Left forelimb (tissue), 1 donor: ENCODE data around the gene EGFR.

Source experiments
- DNase-seq: peaks from one replicate; pipeline ENCODE4 v3.0.0-alpha.2; 2018; ENCODE audit warnings: low spot score

EGFR gene

DNA sequence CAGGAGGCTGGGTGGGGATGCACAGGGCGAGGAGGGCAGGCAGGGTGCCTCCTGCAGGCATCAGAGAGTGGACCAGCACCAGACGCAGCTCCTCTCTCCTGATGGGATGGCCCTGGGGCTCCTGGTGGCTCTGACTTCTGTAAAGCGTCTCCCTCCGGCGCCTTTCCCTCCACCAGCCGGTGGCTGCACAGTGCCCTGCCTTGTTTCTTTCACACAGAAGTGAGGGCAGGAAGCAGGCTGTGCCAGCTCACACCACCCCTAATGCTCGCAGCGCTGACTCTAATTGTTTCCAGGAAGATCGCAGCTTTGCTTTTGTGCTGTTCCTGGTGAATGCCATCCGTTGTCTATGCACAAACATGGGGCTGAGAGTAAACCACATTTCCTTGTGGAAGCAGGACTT lies 194.0 kb downstream of the EGFR start:
- DNase-seq, result no peak

GRCh38 chr7:55214707-55215106 lies 195.9 kb downstream of the EGFR start:
- DNase-seq, result no peak

DNA sequence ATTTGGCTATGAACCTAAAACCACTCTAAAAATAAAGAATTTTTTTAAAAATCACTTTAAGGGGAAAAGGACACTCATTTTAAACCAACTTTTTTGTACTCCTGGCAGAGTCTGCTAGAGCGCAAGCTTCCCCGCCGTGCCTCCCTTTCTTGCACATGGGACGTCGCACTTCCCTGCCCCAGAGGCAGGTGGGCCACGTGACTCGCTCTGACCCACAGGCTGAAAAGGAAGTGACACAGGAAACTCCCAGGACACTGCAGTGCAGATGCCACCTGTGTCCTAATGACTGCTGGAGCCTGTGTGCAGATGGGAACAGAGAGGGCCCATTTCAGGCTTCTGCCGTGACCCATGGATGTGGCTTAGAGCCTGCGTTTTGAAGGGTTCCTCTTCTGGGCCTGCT lies 204.2 kb downstream of the EGFR start:
- no peak for DNase-seq

- no peak for DNase-seq
These were observed 205.3 kb downstream of the EGFR start for GRCh38 chr7:55224111-55224510.

- DNase-seq, result no peak
These were observed 206.0 kb downstream of the EGFR start for GRCh38 chr7:55224810-55225209.

GRCh38 chr7:55230014-55230413 lies 211.2 kb downstream of the EGFR start:
- no peak for DNase-seq

DNA sequence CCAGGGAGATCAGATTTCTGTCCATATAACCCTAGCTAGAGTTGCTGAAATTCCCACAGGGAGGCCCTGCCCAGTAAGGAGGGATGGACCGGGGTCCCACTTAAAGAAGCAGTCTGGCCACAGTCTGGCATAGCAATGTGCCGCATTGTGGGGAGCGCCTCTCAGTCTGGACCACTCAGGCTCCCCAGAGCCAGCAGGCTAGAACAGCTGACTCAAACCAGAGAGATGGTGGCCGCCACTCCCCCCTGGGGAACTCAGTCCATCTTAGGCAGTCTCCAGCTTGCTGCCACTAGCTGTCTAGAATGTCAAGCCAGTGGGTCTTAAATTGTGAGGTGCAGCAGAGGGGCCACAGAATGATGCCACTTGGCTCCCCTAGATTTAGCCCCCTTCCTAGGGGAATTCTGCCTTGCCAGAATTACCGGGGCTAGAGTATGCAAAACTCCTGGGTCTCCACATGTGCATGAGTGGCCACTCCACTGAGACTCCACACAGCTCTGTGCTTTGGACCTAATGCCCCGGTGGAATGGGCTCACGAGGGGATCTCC lies 213.0 kb downstream of the EGFR start:
- DNase-seq, result no peak

GRCh38 chr7:55233001-55233400 lies 214.2 kb downstream of the EGFR start:
- DNase-seq, result no peak

GRCh38 chr7:55234408-55234807 lies 215.6 kb downstream of the EGFR start:
- no peak for DNase-seq

DNA sequence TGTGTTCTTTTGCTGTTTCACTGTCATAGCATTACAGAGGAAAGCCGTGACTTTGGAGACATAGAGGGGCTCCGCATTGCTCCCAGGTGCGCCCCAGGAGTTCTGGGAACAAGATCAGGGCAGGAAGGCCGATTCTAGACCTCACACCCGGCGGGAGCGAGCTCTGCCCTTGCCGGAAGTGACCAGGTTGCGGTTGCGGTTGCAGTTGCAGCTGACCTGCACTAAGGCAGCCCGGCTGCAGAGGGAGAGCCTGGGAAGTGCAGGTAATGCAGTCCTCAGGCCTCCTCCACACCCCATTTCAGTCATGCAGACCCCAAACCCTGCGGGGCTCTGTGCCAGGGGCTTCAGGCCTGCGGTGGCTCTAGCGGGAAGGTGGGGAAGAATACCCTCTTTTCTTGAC lies 216.3 kb downstream of the EGFR start:
- no peak for DNase-seq

DNA sequence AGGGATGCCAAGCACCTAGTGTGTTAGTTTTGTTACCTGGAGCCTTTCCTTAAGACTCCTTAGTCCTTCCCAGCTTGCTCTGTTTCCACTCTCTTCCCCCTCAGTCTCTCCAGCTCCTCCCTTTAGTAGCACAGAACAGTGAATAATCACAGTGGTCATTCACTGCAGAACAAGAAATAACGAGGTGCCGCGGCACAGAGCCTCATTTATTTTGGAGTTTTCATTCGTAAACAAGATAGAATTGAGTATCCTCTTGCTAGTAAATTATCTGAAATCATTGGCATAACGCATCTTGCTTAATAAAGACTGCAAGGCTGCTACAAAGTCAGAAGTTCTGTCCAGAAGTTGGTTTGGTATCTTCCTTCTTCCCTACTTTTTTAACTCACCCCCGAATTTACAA lies 217.0 kb downstream of the EGFR start:
- DNase-seq, result no peak

DNA sequence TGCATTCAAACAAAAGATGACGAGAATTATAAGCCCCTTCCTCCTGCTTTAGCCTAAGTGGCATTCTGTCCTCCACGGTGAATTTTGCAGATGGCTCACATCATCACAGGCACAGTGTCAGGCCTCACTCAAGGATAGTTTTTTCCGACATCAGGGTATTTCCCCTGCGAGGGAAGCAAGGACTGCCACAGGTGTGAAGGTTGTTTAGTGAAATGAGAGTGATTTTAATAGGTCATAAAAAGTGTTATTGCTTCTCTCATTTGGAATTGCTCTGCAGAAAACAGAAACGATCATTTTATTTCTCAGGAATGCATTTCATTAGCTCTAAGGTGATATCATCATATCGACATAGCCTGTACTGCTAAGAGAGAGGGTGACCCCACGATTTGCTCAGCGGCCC lies 217.7 kb downstream of the EGFR start:
- DNase-seq, result no peak

- DNase-seq, result no peak
These were observed 218.5 kb downstream of the EGFR start for GRCh38 chr7:55237156-55237893.

DNA sequence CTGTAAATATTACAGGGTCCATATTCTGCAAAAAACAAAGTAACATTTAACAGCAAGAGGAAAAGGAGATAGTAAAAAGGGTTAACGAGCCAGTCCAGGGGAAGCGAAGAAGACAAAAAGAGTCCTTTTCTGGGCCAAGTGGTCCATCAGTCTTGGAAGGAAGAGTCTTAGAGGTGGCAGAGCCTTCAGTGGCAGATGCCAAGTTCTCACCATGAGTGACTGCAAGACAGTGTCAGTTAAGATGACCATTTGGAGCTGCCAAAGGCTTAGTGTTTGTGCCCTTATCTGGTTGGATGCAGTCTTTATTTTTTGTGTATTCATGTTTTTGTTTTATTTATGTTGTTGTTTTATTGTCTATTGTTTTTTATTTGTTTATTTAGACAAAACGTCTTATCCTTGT lies 220.6 kb downstream of the EGFR start:
- no peak for DNase-seq

- DNase-seq, result no peak
These were observed 221.8 kb downstream of the EGFR start for GRCh38 chr7:55240418-55241142.

DNA sequence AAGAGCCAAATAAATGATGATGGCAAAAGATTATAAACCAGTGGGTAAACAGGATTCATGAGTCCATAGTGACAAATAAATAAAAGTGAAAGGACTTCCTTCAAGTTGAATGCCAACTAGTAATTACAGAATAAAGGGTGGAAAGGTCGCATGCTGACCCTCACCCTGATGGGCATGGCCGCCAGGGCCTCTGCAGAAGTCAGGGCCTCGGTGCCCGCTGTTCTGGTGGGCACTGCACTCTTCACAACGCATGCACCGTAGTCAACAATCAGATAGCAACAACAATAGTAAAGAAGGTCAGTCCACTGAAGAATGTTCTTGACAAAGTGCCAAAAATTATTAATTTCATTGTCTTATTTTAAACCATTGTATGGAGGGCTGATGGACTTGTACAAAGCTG lies 223.1 kb downstream of the EGFR start:
- no peak for DNase-seq

- no peak for DNase-seq
These were observed 223.8 kb downstream of the EGFR start for GRCh38 chr7:55242613-55243012.

GRCh38 chr7:55244006-55244745 lies 225.4 kb downstream of the EGFR start:
- DNase-seq, result no peak

- DNase-seq, result no peak
These were observed 226.5 kb downstream of the EGFR start for GRCh38 chr7:55245271-55245723.

DNA sequence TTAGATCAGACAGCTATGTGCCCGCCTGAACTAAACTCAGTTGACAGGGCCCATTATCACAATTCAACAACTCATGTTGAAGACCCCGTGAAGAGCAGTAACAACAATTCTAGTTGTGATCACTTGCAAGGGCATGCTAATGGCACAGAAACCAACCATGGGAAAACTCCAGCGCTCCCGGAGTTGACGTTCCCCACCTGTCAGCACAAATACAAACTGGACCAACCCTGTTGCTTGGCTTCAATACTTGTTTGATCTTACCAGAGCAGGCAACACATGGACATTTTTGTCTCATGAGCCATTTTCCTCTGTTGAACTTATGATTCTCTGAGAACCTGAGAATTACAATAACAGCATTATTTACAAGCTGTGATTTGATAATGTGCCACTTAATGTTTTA lies 227.4 kb downstream of the EGFR start:
- DNase-seq, result no peak

DNA sequence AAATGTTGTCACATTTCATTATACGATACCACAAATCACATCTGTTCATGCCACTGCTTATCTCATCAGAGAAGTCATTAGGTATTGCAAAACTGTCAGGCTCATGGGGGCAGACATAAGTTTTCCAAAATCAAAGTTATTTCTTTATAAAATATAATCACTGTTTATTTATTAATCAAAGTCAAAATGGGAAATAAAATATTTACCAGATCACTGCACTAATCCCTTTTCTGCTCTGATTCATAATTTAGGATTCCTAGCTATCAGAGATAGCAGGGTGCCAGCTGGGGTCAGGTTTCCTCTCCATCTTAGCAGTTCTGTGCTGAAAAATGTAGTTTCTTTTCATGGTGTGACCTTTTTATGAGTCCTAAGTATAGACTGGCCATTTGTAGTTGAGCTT lies 228.6 kb downstream of the EGFR start:
- no peak for DNase-seq

DNA sequence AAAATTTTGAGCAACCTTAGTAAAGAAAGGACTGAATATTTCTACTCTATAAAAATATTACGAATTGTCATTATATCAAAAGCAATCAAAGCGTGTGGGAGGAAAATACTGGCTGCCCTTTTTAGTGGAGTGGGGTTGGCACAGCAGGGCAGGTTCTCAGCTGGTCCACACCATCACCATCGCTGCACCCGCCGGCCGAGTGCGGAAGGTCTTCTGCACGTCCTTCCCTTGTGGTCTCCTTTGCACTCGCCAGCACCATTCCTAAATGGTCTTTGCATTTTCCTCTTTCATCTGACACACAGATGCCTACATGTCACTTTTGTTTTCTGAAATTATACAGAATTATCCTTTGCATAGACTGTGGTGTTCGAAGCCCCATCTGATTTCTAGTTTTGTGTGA lies 229.7 kb downstream of the EGFR start:
- no peak for DNase-seq

DNA sequence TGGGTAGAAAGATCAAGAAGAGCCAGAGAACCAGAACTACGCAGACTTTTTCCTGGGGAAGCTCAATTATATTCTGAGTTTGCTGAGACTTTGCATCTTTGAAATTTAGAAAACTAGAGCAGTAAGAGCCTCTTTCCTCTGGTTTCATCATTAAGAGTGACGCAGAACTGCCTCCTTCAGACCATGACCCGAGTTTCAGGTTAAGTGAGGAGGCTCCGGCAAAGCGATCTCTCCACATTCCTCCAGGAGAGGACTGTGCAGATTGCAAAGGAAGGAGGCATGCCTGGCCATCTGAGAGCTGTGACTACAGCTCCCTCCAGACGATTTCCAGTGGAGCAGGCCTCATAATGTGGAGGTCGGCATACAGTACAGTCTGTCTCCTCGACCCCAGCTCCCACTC lies 230.5 kb downstream of the EGFR start:
- no peak for DNase-seq
